ENCODE measurements around the gene CLEC11A. TPM values are rescaled to one million over a fixed set of nuclear protein-coding genes. Genes with fewer than 3 reads are reported as not detected.
"Not testable (repeated sequence)": the region's sequence is repeated elsewhere in the genome, so short reads cannot be mapped to it uniquely, and the experiment has no call there.

The CLEC11A gene
- total RNA-seq, 6 donors from 2014 or later, result 3.9 to 19.6 (median 15.9) TPM

DNA sequence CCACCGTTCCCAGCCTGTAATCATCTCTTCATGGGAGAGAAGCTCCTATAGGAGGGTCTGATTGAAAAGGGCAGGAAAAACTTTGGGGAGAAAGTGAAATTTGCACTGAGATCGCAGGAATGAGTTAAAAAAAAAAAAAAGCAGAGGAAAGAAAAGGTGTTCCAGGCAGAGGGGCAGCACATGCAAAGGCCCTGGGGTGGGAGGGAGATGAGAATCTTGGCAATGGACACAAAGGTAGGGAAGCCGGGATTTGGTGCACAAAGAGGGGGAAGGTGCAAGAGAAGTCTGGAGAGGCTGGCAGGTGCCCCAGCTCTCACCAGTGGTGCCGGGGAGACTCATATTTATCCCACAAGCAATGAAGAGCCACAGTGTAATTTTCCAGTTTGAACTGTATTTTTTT lies 30.7 kb downstream of the CLEC11A start:
- H3K4me1 ChIP-seq, result no peaks in the 10 kb centered on the region
- H3K36me3 ChIP-seq, result no peaks in the 10 kb centered on the region
- no peaks in the 10 kb centered on the region for H3K27me3 ChIP-seq
- H3K4me3 ChIP-seq, result no peak overlapping the region
- no peaks in the 10 kb centered on the region for H3K9me3 ChIP-seq
- TF ChIP-seq EP300 (IDR thresholded peaks at IDR 0.05) (no peak), POLR2A (IDR thresholded peaks at IDR 0.05) (no peak), POLR2AphosphoS5 (IDR thresholded peaks at IDR 0.05) (no peak)
- TF ChIP-seq, protein P1, sequence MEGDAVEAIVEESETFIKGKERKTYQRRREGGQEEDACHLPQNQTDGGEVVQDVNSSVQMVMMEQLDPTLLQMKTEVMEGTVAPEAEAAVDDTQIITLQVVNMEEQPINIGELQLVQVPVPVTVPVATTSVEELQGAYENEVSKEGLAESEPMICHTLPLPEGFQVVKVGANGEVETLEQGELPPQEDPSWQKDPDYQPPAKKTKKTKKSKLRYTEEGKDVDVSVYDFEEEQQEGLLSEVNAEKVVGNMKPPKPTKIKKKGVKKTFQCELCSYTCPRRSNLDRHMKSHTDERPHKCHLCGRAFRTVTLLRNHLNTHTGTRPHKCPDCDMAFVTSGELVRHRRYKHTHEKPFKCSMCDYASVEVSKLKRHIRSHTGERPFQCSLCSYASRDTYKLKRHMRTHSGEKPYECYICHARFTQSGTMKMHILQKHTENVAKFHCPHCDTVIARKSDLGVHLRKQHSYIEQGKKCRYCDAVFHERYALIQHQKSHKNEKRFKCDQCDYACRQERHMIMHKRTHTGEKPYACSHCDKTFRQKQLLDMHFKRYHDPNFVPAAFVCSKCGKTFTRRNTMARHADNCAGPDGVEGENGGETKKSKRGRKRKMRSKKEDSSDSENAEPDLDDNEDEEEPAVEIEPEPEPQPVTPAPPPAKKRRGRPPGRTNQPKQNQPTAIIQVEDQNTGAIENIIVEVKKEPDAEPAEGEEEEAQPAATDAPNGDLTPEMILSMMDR (IDR thresholded peaks at IDR 0.05), result no peak
- ATAC-seq (ENCODE audit: low FRiP score in 2 of 2) (no peak), DNase-seq (no peak)
- WGBS, 2 donors, result 80 to 85% methylated on average over 4 of the region's 4 CpGs
- H3K27ac ChIP-seq, result no peak overlapping the region

DNA sequence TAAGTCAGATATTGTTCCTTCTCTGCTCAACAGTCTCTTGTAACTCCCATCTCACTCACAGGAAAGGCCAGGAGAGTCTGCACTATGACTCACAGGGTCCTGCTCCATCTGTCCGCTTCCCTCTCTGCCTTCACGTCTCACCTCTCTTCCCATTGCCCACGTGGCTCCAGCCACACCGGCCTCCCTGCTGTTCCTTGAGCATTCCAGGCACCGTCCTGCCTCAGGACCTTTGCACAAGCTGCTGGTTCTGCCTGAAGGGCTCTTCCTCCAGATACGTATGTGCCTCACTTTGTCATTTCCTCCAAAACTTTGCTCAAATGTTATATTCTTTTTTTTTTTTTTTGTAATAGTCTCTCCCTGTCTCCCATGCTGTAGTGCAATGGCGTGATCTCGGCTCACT lies 33.1 kb downstream of the CLEC11A start:
- H3K27me3 ChIP-seq; DNase-seq; H3K4me1 ChIP-seq; H3K4me3 ChIP-seq; H3K36me3 ChIP-seq; H3K9me3 ChIP-seq; H3K27ac ChIP-seq; ATAC-seq (ENCODE audit: low FRiP score in 2 of 2): not testable (repeated sequence)
- WGBS, 2 donors, result 62 to 65% methylated on average over 8 of the region's 8 CpGs

DNA sequence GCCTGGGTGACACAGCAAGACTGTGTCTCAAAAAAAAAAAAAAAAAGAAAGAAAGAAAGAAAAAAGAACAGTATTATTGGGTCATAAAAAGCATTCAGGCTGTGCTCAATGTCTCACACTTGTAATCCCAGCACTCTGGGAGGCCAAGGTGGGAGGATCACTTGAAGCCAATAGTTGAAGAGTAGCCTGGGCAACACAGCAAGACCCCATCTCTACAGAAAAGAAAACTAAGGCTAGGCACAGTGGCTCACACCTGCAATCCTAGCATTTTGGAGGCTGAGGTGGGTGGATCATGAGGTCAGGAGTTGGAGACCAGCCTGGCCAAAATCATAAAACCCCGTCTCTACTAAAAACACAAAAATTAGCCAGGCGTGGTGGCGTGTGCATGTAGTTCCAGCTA lies 34.5 kb downstream of the CLEC11A start:
- not testable (repeated sequence) for H3K27ac ChIP-seq; H3K4me1 ChIP-seq; H3K9me3 ChIP-seq; H3K4me3 ChIP-seq; H3K36me3 ChIP-seq; DNase-seq; ATAC-seq (ENCODE audit: low FRiP score in 2 of 2); H3K27me3 ChIP-seq
- WGBS, 2 donors, result 94 to 97% methylated on average over 3 of the region's 3 CpGs

DNA sequence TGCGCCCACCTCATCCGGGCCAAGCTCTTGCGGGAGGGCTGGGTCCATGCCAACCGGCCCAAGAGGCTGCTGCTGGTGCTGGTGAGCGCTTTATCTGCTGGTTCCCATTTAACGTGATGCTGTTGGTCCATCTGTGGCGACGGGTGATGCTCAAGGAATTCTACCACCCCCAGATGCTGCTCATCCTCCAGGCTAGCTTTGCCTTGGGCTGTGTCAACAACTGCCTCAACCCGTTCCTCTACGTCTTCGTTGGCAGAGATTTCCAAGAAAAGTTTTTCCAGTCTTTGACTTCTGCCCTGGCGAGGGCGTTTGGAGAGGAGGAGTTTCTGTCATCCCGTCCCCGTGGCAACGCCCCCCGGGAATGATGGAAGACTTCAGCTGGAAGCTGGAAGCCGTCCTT lies 35.9 kb downstream of the CLEC11A start:
- not testable (repeated sequence) for H3K4me3 ChIP-seq; H3K4me1 ChIP-seq; H3K36me3 ChIP-seq; H3K27me3 ChIP-seq; H3K27ac ChIP-seq; DNase-seq; ATAC-seq (ENCODE audit: low FRiP score in 2 of 2); H3K9me3 ChIP-seq
- 52 to 71% methylated on average over 12 to 17 of the region's 18 CpGs for WGBS, 2 donors

DNA sequence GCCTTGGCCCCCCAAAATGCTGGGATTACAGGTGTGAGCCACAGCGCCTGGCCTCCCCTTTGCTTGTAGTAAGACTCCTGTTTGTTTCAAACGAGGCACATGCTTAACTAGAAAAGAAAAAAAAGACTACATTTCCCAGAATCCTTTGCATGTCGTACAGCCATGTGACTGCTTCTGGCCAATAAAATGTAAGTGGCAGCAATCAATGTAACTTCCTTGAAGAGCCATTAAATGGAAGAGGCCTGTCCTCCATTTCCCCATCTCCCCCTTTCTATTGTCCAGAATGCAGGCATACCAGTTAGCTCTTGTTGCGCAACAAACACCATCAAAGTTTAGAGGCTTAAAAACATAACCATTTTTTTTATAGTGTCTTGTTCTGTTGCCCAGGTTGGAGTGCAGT lies 36.7 kb downstream of the CLEC11A start:
- DNase-seq (no peak), ATAC-seq (ENCODE audit: low FRiP score in 2 of 2) (no peak)
- no peak overlapping the region for H3K4me3 ChIP-seq
- H3K36me3 ChIP-seq, result no peaks in the 10 kb centered on the region
- TF ChIP-seq EP300 (IDR thresholded peaks at IDR 0.05), result no peak
- TF ChIP-seq, protein P1 (IDR thresholded peaks at IDR 0.05), result no peak
- TF ChIP-seq POLR2AphosphoS5 (IDR thresholded peaks at IDR 0.05), result no peak
- no peak for TF ChIP-seq POLR2A (IDR thresholded peaks at IDR 0.05)
- 69 to 73% methylated on average over 4 of the region's 4 CpGs for WGBS, 2 donors
- no peaks in the 10 kb centered on the region for H3K4me1 ChIP-seq
- no peaks in the 10 kb centered on the region for H3K27me3 ChIP-seq
- H3K9me3 ChIP-seq, result peaks cover 0 to 5% (median 0%) of the 10 kb centered on the region in 4 donors
- no peak overlapping the region for H3K27ac ChIP-seq

DNA sequence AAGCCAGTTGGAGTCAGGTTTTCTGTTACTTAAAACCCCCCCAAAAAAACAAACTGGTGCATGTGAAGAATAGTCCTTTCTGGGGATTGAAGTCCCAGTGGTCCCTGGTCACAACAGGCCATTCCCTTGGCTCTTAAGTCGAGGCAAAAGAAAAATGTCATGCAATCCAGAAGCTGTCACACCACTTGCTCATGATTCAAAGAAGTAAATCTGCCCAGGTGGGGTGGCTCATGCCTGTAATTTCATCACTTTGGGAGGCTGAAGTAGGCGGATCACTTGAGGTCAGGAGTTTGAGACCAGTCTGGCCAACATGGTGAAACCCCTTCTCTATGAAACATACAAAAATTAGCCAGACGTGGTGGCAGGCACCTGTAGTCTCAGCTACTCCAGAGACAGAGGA lies 38.3 kb downstream of the CLEC11A start:
- not testable (repeated sequence) for H3K36me3 ChIP-seq; DNase-seq; H3K27me3 ChIP-seq; H3K4me3 ChIP-seq; ATAC-seq (ENCODE audit: low FRiP score in 2 of 2); H3K4me1 ChIP-seq; H3K9me3 ChIP-seq; H3K27ac ChIP-seq
- 60 to 61% methylated on average over 3 of the region's 3 CpGs for WGBS, 2 donors

DNA sequence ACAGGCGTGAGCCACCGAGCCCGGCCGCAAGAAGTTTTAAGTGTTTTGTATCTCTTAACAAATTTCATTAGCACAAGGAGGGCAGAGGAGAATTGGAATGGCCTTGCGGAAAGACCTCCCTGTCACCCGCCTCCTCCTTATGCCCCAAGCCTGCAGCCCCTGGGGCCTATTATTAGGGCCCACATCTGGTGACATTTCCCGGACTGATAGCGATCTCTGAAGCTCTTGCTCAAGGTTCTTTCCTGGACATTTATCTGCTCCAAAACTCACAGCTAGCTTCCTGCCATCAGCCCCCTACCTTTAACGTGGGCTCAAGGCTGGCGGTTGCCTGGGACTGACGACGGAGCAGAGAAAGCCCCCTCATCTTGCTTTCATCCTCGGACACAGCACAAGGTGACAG lies 40.4 kb downstream of the CLEC11A start:
- not testable (repeated sequence) for H3K27me3 ChIP-seq; H3K27ac ChIP-seq; H3K9me3 ChIP-seq; ATAC-seq (ENCODE audit: low FRiP score in 2 of 2); H3K36me3 ChIP-seq; H3K4me1 ChIP-seq; H3K4me3 ChIP-seq; DNase-seq
- WGBS, 2 donors, result 60 to 71% methylated on average over 9 to 11 of the region's 13 CpGs

DNA sequence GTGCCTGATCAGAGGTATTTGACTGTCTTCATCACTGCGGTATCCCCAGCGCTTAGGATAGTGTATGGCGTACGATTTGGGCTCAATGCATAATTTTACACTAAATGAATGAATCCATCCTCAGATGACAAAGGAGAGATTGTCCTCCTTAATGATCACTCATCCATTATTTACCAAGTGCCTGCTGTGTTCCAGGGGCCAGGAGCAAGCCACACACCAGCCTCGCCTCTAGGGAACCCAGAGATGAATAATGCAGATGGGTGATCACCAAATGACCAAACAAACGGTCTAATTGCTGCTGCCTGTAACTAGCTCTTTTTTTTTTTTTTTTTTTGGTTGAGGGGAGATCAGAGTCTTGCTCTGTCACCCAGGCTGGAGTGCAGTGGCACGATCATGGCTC lies 41.2 kb downstream of the CLEC11A start:
- no peak overlapping the region for H3K27ac ChIP-seq
- H3K9me3 ChIP-seq, result peaks cover 0 to 5% (median 0%) of the 10 kb centered on the region in 4 donors
- H3K4me3 ChIP-seq, result no peak overlapping the region
- no peaks in the 10 kb centered on the region for H3K36me3 ChIP-seq
- ATAC-seq (ENCODE audit: low FRiP score in 2 of 2) (no peak), DNase-seq (no peak)
- no peaks in the 10 kb centered on the region for H3K27me3 ChIP-seq
- WGBS, 2 donors, result 59 to 78% methylated on average over 6 to 7 of the region's 7 CpGs
- no peaks in the 10 kb centered on the region for H3K4me1 ChIP-seq
- TF ChIP-seq, protein P1 (IDR thresholded peaks at IDR 0.05), result no peak
- TF ChIP-seq POLR2AphosphoS5 (IDR thresholded peaks at IDR 0.05) (no peak), EP300 (IDR thresholded peaks at IDR 0.05) (no peak), POLR2A (IDR thresholded peaks at IDR 0.05) (no peak)

DNA sequence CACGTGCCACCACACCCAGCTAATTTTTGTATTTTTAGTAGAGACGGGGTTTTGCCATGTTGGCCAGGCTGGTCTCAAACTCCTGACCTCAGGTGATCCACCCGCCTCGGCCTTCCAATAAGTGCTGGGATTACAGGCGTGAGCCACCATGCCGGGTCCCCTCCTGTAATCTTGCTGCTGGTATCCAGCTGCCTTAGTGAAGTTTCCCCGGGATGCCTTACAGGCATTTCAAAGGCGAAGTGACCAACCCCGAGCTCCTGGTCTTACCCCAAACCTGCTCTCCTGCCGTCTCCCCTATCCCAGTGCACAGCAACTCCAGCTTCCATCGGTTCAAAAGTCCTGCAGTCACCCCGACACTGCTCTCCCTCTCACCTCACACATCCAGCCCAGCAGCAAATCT lies 43.6 kb downstream of the CLEC11A start:
- H3K4me3 ChIP-seq; H3K27me3 ChIP-seq; H3K27ac ChIP-seq; ATAC-seq (ENCODE audit: low FRiP score in 2 of 2); H3K9me3 ChIP-seq; H3K36me3 ChIP-seq; DNase-seq; H3K4me1 ChIP-seq: not testable (repeated sequence)
- 81 to 83% methylated on average over 8 to 12 of the region's 12 CpGs for WGBS, 2 donors

DNA sequence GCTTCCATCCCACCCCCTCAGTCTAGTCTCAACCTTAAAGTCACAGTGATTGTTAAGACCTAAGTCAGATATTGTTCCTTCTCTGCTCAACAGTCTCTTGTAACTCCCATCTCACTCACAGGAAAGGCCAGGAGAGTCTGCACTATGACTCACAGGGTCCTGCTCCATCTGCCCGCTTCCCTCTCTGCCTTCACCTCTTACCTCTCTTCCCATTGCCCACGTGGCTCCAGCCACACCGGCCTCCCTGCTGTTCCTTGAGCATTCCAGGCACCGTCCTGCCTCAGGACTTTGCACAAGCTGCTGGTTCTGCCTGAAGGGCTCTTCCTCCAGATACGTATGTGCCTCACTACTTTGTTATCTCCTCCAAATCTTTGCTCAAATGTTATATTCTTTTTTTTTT lies 44.1 kb downstream of the CLEC11A start:
- H3K4me3 ChIP-seq; H3K27me3 ChIP-seq; DNase-seq; H3K27ac ChIP-seq; H3K36me3 ChIP-seq; H3K9me3 ChIP-seq; ATAC-seq (ENCODE audit: low FRiP score in 2 of 2); H3K4me1 ChIP-seq: not testable (repeated sequence)
- WGBS, 2 donors, result 38 to 41% methylated on average over 5 of the region's 5 CpGs

All from upper lobe of left lung (tissue), 6 donors.